ENCODE results near the gene C6.
"Not testable (repeated sequence)": the region's sequence is repeated elsewhere in the genome, so short reads cannot be mapped to it uniquely, and the experiment has no call there.

C6 gene

GRCh38 chr5:41213340-41213739 is at the start of gene C6:
Gene C6, minus strand, starts transcription at chr5:41213532. Its CDS starts 10,302 bp downstream, at chr5:41203230.
- no peak for DNase-seq

GRCh38 chr5:41256400-41256799 is 43.1 kb upstream of the C6 start:
- no peak for DNase-seq

GRCh38 chr5:41253109-41253508 is 39.8 kb upstream of the C6 start:
- no peak for DNase-seq

- no peak for DNase-seq
These were observed 38.7 kb upstream of the C6 start for GRCh38 chr5:41252036-41252435.

GRCh38 chr5:41250351-41250987 is 37.1 kb upstream of the C6 start:
- no peak for DNase-seq

GRCh38 chr5:41247135-41247534 is 33.8 kb upstream of the C6 start:
- DNase-seq, result no peak

GRCh38 chr5:41246376-41246775 is 33.0 kb upstream of the C6 start:
- no peak for DNase-seq

GRCh38 chr5:41243558-41243957 is 30.2 kb upstream of the C6 start:
- no peak for DNase-seq

GRCh38 chr5:41240985-41241384 is 27.7 kb upstream of the C6 start:
- no peak for DNase-seq

- no peak for DNase-seq
These were observed 27.1 kb upstream of the C6 start for GRCh38 chr5:41240390-41240789.

GRCh38 chr5:41234475-41234874 is 21.1 kb upstream of the C6 start:
- DNase-seq, result no peak

- no peak for DNase-seq
These were observed 19.5 kb upstream of the C6 start for GRCh38 chr5:41232797-41233196.

- not testable (repeated sequence) for DNase-seq
These were observed 16.9 kb upstream of the C6 start for GRCh38 chr5:41230276-41230675.

- no peak for DNase-seq
These were observed 10.6 kb upstream of the C6 start for GRCh38 chr5:41223962-41224361.

GRCh38 chr5:41219658-41220269 is 6.4 kb upstream of the C6 start:
- DNase-seq, result no peak

GRCh38 chr5:41218929-41219657 is 5.8 kb upstream of the C6 start:
- DNase-seq, result no peak

- DNase-seq, result no peak
These were observed 850 bp upstream of the C6 start for GRCh38 chr5:41214182-41214581.

- no peak for DNase-seq
These were observed 397 bp downstream of the C6 start for GRCh38 chr5:41212935-41213334.

GRCh38 chr5:41211417-41211816 is 1.9 kb downstream of the C6 start:
- no peak for DNase-seq

GRCh38 chr5:41205475-41205874 is 7.9 kb downstream of the C6 start:
- DNase-seq, result not testable (repeated sequence)

- DNase-seq, result no peak
These were observed 10.3 kb downstream of the C6 start for GRCh38 chr5:41203033-41203432.

GRCh38 chr5:41201082-41201772 is 12.1 kb downstream of the C6 start:
- DNase-seq, result no peak

- DNase-seq, result no peak
These were observed 12.8 kb downstream of the C6 start for GRCh38 chr5:41200506-41200905.

- DNase-seq, result no peak
These were observed 13.7 kb downstream of the C6 start for GRCh38 chr5:41199660-41200059.

Measured in activated CD8-positive, alpha-beta memory T cell treated with anti-CD3 and anti-CD28 coated beads, Interleukin-2, amount 50 U/mL, for 48 hours (primary cell).